NCI-H128 (cell line): Measurements from ENCODE around the gene GAN.

Experiments
- DNase-seq: peaks from one replicate; lab custom pipeline; 2025; ENCODE audit not compliant: unreplicated experiment; lab: John Stamatoyannopoulos, UW

GAN gene

GRCh38 chr16:81424771-81425170, 110.0 kb downstream of the GAN start:
- DNase-seq = no peak

GRCh38 chr16:81427219-81427618, 112.5 kb downstream of the GAN start:
- no peak for DNase-seq

GRCh38 chr16:81429045-81429521, 114.3 kb downstream of the GAN start:
- DNase-seq = no peak

GRCh38 chr16:81431554-81432353, 117.0 kb downstream of the GAN start:
- no peak for DNase-seq

- no peak for DNase-seq
Measured at GRCh38 chr16:81432937-81433557, 118.3 kb downstream of the GAN start.

- DNase-seq = no peak
Measured at GRCh38 chr16:81435103-81435502, 120.3 kb downstream of the GAN start.

GRCh38 chr16:81435567-81435966, 120.8 kb downstream of the GAN start:
- no peak for DNase-seq

- no peak for DNase-seq
Measured at GRCh38 chr16:81436386-81436785, 121.6 kb downstream of the GAN start.

GRCh38 chr16:81437865-81438264, 123.1 kb downstream of the GAN start:
- DNase-seq = no peak
